Ovary (tissue), 3 donors: ENCODE results near the gene ZRANB2.

Source experiments
- EP300 ChIP-seq: sonication (generic); formaldehyde crosslinking; IDR thresholded peaks from one replicate; pipeline ENCODE4 v1.6.1; 2017; ENCODE audit warnings: antibody characterized with exemption
- POLR2A ChIP-seq: fragments of 450-650 bp; IDR thresholded peaks from one replicate; pipeline ENCODE4 v1.6.1; 2017; ENCODE audit warnings: antibody characterized with exemption, mild to moderate bottlenecking, moderate library complexity
- TF ChIP-seq, protein P1 (sequence below), 3 donors: fragments of 450-650 bp in 2 of 3; fragments of 200-600 bp in 1 of 3; IDR thresholded peaks; one replicate each; pipeline versions ENCODE4 v1.5.1 to v1.8.0; 2016 to 2022; ENCODE audit warnings: antibody characterized with exemption in 3 of 3, mild to moderate bottlenecking in 1 of 3
- donor health status: DM: no; HTN: no; CAD: no.

GRCh38 chr1:71094913-71095312 is 14.1 kb upstream of the ZRANB2 start:
- TF ChIP-seq, protein P1, sequence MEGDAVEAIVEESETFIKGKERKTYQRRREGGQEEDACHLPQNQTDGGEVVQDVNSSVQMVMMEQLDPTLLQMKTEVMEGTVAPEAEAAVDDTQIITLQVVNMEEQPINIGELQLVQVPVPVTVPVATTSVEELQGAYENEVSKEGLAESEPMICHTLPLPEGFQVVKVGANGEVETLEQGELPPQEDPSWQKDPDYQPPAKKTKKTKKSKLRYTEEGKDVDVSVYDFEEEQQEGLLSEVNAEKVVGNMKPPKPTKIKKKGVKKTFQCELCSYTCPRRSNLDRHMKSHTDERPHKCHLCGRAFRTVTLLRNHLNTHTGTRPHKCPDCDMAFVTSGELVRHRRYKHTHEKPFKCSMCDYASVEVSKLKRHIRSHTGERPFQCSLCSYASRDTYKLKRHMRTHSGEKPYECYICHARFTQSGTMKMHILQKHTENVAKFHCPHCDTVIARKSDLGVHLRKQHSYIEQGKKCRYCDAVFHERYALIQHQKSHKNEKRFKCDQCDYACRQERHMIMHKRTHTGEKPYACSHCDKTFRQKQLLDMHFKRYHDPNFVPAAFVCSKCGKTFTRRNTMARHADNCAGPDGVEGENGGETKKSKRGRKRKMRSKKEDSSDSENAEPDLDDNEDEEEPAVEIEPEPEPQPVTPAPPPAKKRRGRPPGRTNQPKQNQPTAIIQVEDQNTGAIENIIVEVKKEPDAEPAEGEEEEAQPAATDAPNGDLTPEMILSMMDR (IDR thresholded peaks at IDR 0.05): no peak
- TF ChIP-seq EP300 (no peak), POLR2A (no peak)
